Uterus (tissue), 2 donors: ENCODE measurements around the gene ELL2.

Experiments
- CTCF ChIP-seq, 4 experiments: fragments of 200-600 bp in 2 of 4; fragments of 450-650 bp in 2 of 4; sonication (generic) in 2 of 4; IDR thresholded peaks; one replicate each; pipeline ENCODE4 v1.5.1; 2016 to 2019; ENCODE audit warnings: antibody characterized with exemption in 4 of 4, mild to moderate bottlenecking in 2 of 4, moderate library complexity in 1 of 4
- POLR2A ChIP-seq, 2 donors: fragments of 450-650 bp; IDR thresholded peaks; one replicate each; pipeline ENCODE4 v1.6.1; 2016; ENCODE audit warnings: antibody characterized with exemption in 2 of 2, mild to moderate bottlenecking in 1 of 2, moderate library complexity in 1 of 2

DNA sequence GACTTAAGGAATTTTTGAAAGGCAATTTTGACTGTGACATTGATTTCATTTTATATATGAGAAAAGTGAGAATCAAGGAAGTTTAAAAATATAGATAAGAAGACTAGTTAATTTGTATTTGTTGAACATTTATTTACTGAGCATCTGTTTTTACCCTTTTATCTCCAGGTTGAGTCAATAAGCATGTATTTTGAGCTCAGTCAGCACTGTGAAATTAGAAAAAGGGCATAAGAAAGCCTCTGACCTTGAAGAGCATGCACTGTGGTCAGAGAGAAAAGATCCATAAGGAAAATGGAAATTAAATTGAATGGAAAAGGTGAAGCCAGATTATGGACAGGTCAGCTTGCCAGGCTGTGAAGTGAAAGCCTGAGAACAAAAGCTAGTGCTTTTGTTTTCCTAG is 44.4 kb downstream of the ELL2 start:
- TF ChIP-seq CTCF (IDR thresholded peaks at IDR 0.05) (no peak), POLR2A (IDR thresholded peaks at IDR 0.05) (no peak)
